ENCODE results near the gene MLLT6.

MLLT6 gene

DNA sequence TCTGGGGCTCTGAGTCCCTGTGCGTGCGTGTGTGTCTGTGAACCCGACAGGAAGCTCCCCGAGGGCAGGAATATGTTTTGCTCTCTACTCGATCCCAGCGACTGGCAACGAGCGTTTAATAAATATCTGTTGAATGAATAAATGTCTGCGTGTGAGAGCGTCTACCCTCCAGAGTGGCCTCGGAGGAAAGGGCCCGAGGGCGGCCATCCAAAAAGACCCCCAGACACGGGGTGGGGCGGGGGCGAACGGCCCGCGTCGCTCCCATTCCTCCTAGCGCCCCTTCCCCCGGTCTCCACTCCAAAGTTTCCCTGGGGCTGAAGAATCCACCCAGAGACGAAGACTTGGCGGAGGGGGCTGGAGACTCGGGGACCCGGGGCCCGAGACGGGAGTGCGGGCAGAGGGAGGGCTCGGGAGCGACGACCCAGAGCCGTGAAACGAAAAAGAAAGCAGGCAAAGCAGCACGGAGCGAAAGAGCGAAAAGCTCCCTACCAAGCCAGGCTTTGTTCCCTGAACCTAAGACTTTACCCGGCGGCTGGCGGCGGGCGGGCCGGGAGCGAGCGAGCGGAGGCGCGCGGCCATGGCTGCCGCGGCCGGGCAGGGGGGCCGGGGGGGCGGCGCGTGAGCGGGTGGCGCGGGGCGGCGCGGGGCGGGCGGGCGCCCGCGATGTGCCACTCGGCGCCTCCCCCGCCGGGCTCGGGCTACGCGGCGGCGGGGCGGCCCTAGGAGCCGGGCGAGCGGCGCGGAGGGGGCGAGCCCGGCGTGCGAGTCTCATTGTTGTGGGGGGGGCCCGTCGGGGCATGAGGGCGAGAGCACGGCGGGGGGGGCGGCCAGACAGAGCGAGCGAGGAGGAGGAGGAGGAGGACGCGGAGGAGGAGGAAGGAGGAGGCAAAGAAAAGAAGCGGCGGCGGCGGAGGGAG lies at the start of gene MLLT6:
MLLT6 (plus strand) TSS at position 668 of the 917 bp plus-strand sequence. CDS start 360 bp downstream, outside the sequence.
- DNase-seq = peak; percentile 35

DNA sequence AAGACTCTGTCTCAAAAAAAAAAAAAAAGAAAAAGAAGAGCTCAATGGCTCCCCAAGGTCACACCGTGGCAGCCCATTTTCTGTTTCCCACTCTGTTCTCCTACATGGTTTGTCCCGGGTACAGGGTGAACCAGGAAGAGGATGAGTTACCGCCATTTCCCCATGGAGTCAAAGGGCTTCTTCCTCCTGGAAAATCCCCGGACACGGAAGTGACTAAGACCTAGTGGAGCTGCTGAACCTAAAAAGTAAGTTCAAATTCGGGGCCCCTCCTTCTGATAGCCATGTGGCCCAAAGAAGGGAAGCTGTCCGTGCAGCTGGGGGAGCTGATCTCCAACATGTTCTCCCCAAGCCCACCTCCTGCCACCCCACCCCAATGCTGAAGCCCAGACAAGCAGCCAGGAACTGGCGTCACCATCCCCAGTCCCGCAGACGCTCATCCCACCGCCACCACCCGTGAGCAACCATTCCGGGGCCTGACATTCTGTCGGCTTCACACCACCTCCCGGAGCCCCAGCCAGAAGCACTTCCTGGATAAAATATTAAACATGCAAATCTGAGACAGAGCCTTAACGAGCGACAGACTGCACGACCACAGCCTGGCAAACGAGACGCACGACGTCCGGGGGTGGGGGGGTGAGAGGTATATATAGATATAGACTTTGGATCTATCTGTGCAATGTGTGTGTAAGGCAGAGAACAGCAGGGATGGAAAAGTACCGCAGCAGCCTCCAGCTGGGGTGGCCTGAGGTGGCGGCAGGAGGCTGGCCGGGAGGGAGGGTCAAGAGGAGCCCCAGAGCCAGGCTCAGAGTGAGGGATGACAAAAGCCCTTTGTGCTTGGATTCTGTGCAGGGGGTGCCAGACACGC lies 47.9 kb upstream of the MLLT6 start:
- DNase-seq = no peak

GRCh38 chr17:38657824-38658740 lies 47.0 kb upstream of the MLLT6 start:
- DNase-seq = no peak

GRCh38 chr17:38658741-38659345 lies 46.2 kb upstream of the MLLT6 start:
- DNase-seq = peak; percentile 19

- no peak for DNase-seq
Observed at GRCh38 chr17:38659415-38659814, 45.7 kb upstream of the MLLT6 start.

DNA sequence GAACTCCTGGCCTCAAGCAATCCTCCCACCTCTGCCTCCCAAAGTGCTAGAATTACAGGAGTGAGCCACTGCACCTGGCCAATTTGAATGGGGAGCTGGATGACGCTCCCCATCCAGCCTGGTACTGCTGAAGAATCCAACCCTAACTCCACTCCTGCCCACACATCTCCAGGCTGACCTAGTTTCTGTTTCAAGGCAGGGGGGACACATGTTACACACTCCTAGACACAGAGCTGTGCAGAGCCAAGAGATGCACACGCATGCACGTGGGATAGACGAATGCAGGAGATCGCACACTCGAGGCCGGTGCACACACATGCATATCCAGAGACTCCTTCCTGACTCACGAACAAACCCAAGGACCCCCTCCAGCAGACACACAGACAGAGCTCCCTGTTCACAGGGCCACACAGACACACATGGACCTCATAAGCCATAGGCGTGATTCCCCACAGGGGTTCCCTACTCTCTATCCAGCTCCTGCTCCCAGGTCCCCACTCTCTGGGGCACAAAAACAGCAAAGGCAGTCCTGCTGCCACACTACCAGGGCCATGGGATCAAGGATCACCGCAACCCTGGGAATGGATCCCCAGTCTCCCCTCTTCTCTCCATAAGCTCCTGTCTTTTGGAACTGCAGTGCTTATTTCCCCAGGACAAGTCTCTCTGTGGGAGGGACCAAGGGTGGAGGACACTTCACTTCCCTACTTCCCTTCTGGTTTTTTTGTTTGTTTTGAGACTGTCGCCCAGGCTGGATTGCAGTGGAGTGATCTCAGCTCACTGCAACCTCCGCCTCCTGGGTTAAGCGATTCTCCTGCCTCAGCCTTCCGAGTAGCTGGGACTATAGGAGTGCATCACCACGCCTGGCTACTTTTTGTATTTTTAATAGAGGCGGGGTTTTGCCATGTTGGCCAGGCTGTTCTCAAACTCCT lies 44.7 kb upstream of the MLLT6 start:
- peak; percentile 36 for DNase-seq

- peak; percentile 46 for DNase-seq
Observed at GRCh38 chr17:38663125-38663751, 41.8 kb upstream of the MLLT6 start.

DNA sequence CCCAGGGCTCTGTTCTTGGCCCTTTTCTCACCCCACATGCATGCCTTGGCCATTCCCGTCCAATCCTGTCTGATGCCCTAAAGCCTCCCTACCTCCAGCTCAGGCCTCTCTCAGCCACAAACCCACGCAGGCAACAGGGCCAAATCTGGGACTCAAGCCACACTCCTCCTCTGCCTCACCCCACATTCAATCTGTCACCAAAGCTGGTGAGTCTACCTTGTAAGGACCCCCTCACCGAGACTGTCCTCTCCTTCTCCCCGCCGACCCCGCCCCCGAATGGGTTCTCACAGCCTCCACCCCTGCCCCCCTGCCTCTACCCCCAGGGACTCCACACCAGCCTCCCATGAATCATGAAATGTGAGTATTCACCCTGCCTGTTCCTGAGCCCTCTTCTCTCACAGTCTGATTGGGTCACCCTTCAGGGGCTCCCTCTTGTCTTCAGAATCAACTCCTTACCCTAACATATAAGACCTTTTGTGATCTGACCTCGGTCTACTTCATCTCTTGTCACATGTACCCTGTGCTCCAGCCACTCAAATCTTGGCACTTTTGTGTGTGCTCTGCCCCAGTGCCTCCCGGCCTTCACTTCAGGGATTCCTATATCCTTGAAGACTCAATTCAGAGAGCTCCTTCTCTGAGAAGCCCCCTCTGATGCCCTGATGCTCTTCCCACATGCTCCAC lies 41.0 kb upstream of the MLLT6 start:
- DNase-seq = no peak

DNA sequence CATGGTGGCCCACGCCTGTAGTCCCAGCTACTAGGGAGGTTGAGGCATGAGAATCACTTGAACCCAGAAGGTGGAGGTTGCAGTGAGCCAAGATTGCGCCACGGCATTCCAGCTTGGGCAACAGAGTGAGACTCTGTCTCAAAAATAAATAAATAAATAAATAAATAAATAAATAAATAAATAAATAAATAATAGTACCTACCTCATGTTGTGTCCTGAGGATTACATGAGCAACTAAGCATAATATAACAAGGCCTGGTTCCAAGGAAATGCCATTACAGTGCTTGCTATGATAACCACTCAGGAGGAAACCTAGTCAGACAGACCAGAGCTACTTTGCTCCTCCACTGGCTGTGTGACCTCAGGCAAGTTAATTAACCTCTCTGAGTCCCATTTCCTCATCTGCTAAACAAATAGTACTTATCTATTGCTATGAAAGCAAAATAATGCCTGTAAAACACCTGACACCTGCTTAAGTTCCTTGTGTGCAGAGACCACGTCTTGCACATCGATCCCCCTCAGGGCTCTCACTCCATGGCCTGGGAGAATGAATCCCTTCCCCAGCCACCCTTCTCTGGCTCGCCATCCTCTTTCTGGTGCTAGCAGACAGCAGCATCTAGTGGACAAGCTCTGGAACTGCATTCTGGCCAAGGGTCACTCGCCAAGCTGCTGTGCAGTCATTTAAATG lies 37.8 kb upstream of the MLLT6 start:
- peak; percentile 68 for DNase-seq

- no peak for DNase-seq
Observed at GRCh38 chr17:38667787-38668122, 37.3 kb upstream of the MLLT6 start.

DNA sequence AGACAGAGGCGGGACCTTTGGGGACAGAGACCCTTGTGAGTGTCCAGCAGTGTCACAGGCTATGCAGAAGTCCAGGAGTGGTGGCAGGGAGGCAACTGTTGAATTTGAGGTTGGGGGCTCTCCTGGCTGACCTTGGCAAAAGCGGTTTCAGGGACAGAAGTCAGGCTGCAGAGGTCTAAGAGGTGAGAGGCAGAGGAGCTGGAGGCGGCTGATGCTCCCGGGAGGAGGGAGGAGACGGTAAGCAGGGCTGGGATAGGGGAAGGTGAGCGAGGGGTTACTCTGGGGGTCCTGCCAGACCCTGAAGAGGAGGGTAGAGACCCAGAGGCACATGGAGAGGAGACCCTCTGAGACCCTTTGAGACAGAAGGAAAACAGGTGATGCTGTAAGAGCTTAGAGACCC lies 35.6 kb upstream of the MLLT6 start:
- no peak for DNase-seq

GRCh38 chr17:38671939-38672720 lies 32.9 kb upstream of the MLLT6 start:
- no peak for DNase-seq

GRCh38 chr17:38672788-38673706 lies 32.0 kb upstream of the MLLT6 start:
- no peak for DNase-seq

DNA sequence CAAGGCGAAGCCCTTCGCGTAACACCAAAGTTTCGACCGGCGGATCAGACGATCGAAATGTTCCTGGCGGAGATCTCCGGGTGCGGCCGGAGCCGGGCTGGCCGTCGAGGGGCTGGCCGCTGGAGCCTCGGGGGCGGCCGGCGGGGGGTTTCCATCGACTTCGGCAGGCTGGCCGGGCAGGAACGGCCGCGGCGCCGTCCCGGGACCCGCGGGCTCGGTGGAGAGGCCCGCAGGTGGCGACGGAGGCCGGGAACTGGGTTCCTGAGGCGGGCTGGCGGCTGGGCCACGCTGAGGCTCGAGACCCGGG lies 31.4 kb upstream of the MLLT6 start:
- no peak for DNase-seq

DNA sequence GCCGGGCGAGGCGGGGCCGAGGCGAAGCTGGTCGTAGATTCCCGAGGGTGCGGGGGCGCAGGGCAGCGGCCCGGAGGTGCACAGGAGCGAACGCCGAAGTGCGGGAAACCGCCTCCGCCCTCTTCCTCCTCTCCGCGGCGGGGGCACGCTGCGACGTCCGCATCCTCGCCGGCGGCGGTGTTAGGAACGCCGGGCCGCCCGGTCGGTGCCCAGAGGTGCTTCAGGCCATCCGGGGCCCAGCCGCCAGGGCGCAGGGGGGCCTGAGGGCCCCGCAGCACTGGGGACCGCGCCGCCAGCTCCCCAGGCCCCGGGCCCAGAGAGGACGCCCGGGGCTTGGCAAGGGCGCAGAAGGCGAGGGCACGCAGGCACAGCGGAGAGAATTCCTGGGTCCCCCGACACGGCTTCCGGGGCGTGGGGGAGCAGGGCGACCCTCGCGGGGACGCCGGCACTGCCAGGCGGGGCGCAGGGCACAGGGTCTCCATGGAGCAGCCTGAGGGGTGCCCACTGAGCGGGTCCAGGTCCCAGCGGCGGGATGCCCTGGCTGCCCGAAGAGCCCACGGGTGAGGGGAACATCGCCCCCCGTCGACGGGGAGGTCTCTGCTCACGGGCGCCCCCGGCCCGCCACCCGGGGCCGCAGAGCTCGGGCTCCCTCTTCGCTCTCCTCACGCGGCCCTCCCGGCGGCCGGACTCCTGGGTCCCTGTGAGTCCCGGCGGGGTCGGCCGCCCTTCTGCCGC lies 30.9 kb upstream of the MLLT6 start:
- DNase-seq = no peak

DNA sequence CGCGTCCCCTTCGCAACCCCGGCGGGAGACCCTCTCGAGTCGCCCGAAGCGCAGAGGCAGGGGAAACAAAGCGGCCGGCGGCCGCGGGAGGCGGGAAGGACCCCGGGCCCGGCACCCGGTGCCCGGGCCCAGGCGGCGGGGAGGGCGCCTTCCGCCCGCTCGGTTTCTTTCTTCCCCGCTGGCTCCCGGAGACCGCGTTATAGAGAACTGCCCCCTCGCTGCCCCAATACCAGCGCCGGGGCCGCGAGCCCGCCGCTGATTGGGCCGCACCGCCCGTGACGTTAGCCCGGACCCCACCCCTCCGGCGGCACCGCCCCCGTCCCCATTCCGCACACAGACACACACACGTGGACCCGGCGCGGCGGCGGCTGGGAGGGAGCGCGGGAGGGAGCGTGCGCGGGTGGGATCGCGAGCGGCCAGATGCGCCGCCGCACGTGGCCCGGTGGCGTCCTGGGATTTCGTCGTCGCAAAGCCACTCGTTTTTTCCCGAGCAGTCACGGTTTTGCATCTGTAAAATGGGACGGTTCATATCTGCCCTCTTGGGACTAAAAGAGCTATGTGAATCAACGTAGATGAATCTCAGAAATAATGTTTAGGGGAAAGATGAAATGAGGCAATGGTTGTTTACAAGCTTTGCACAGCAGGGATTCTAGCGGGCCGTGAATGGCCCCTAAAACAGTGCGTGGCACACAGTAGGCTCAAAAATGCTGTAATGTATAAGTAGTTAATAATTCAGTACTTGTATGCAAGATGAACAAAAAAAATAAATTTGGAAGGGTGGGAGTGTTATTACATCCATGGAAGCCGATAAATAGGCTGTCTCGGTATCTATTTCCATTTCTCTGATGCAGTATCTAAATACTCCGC lies 30.1 kb upstream of the MLLT6 start, which contains the start of gene EPOP:
EPOP (minus strand) TSS at position 209 of the 867 bp plus-strand sequence. CDS start 462 bp downstream, outside the sequence.
- DNase-seq = no peak

Data from NCI-H2029 treated with DMSO at 0.1 percent for 48 hours (cell line).